Left forelimb (tissue), 1 donor: ENCODE measurements around the gene USP7.
"Not testable (repeated sequence)": the region's sequence is repeated elsewhere in the genome, so short reads cannot be mapped to it uniquely, and the experiment has no call there.

ENCODE experiments used
- DNase-seq: peaks from one replicate; pipeline ENCODE4 v3.0.0-alpha.2; 2018; ENCODE audit warnings: low spot score

Gene USP7

GRCh38 chr16:8877894-8878522 is 85.7 kb downstream of the USP7 start:
- DNase-seq, result no peak

- DNase-seq, result not testable (repeated sequence)
Measured at GRCh38 chr16:8875317-8875716, 88.4 kb downstream of the USP7 start.

GRCh38 chr16:8874388-8874787 is 89.3 kb downstream of the USP7 start:
- DNase-seq, result no peak

- DNase-seq, result not testable (repeated sequence)
Measured at GRCh38 chr16:8873866-8874195, 89.9 kb downstream of the USP7 start.

GRCh38 chr16:8872967-8873865 is 90.5 kb downstream of the USP7 start:
- no peak for DNase-seq

GRCh38 chr16:8872071-8872470 is 91.6 kb downstream of the USP7 start:
- DNase-seq, result no peak

- DNase-seq, result not testable (repeated sequence)
Measured at GRCh38 chr16:8869988-8870241, 93.8 kb downstream of the USP7 start.

GRCh38 chr16:8869212-8869987 is 94.3 kb downstream of the USP7 start:
- no peak for DNase-seq

- peak; percentile 96 for DNase-seq
Measured at GRCh38 chr16:8868416-8869211, 95.1 kb downstream of the USP7 start, which contains the start of gene CARHSP1. TSS of gene CARHSP1 (minus strand) at chr16:8869006. CDS start at chr16:8859328, 9,678 bp downstream.

GRCh38 chr16:8867932-8868415 is 95.7 kb downstream of the USP7 start:
- no peak for DNase-seq

GRCh38 chr16:8867216-8867931 is 96.3 kb downstream of the USP7 start:
- no peak for DNase-seq

GRCh38 chr16:8866884-8867215 is 96.9 kb downstream of the USP7 start:
- DNase-seq, result no peak

- no peak for DNase-seq
Measured at GRCh38 chr16:8866118-8866883, 97.4 kb downstream of the USP7 start.

- DNase-seq, result no peak
Measured at GRCh38 chr16:8865145-8865882, 98.4 kb downstream of the USP7 start.

GRCh38 chr16:8864480-8865110 is 99.1 kb downstream of the USP7 start:
- DNase-seq, result no peak

- no peak for DNase-seq
Measured at GRCh38 chr16:8863594-8864424, 99.9 kb downstream of the USP7 start.

- DNase-seq, result no peak
Measured at GRCh38 chr16:8862309-8863130, 101.2 kb downstream of the USP7 start.
